BJ (cell line): ENCODE data around the gene PITPNC1. TPM values are rescaled to one million over a fixed set of nuclear protein-coding genes. Genes with fewer than 3 reads are reported as not detected.

Source experiments
- CTCF ChIA-PET: fragments of 350-600 bp; formaldehyde crosslinking; extraction: SDS; loops from one replicate; lab custom pipeline; 2021; ENCODE audit warnings: antibody characterized with exemption, inconsistent platforms; lab: Yijun Ruan, JAX
- POLR2A ChIA-PET: fragments of 300-600 bp; sonication (Branson Sonifier 250); formaldehyde crosslinking; extraction: SDS; loops from one replicate; lab custom pipeline; 2021; ENCODE audit warnings: antibody characterized with exemption; lab: Charles Lee
- DNase-seq: peaks from one replicate; pipeline ENCODE4 v3.0.0-alpha.2; 2011; ENCODE audit warnings: low read depth
- H3K27me3 ChIP-seq: 2 replicates; pipeline ENCODE4 v1.6.0; 2011; ENCODE audit warnings: low read length; ENCODE audit not compliant: control insufficient read depth, insufficient read depth
- H3K36me3 ChIP-seq: 2 replicates; pipeline ENCODE4 v1.5.1; 2011; ENCODE audit warnings: low read length; ENCODE audit not compliant: control insufficient read depth, insufficient read depth
- H3K4me3 ChIP-seq: 2 replicates; pipeline ENCODE4 v1.5.1; 2011; ENCODE audit warnings: low read depth, mild to moderate bottlenecking, control low read depth, low read length
- CTCF ChIP-seq: IDR thresholded peaks from 2 replicates; pipeline ENCODE4 v1.5.1; 2011; ENCODE audit warnings: low read depth, mild to moderate bottlenecking, control low read depth, inconsistent platforms, low read length, moderate library complexity; ENCODE audit not compliant: insufficient read depth
- polyA plus RNA-seq: library from polyadenylated mRNA; depleted of rRNA; stranded (reverse); fragments of >200 nt; gene quantifications from 2 replicates; pipeline ENCODE4 v1.2.3, GENCODE V29; 2011

The PITPNC1 gene
- polyA plus RNA-seq, 1 experiment: 4.6 TPM

GRCh38 chr17:67484261-67484660 lies 107.2 kb downstream of the PITPNC1 start:
- no peak overlapping the region for H3K4me3 ChIP-seq
- no peak for TF ChIP-seq CTCF
- H3K36me3 ChIP-seq: no peaks in the 10 kb centered on the region
- CTCF ChIA-PET: interaction anchor here (1.3 to 2.2 kb wide), 2 partner anchors 9 to 109 kb away, joined by 3 to 6 read pairs; no protein-coding TSS in a partner anchor
- H3K27me3 ChIP-seq: no peaks in the 10 kb centered on the region
- DNase-seq: no peak
- POLR2A ChIA-PET: no interaction called here

GRCh38 chr17:67485666-67486065 lies 108.6 kb downstream of the PITPNC1 start:
- DNase-seq: no peak
- no peaks in the 10 kb centered on the region for H3K36me3 ChIP-seq
- ChIA-PET CTCF (interaction anchor here (1.2 to 2.2 kb wide), 2 partner anchors 10 to 106 kb away, joined by 4 to 6 read pairs; no protein-coding TSS in a partner anchor), POLR2A (no interaction called here)
- TF ChIP-seq CTCF: no peak
- H3K4me3 ChIP-seq: no peak overlapping the region
- no peaks in the 10 kb centered on the region for H3K27me3 ChIP-seq

GRCh38 chr17:67487506-67487905 lies 110.4 kb downstream of the PITPNC1 start:
- Histone ChIP-seq H3K36me3 (no peaks in the 10 kb centered on the region), H3K4me3 (no peak overlapping the region), H3K27me3 (no peaks in the 10 kb centered on the region)
- CTCF ChIA-PET: interaction anchor here (0.9 to 1.3 kb wide), 3 partner anchors 9 to 109 kb away, joined by 3 to 5 read pairs (median 4); no protein-coding TSS in a partner anchor
- POLR2A ChIA-PET: no interaction called here
- DNase-seq: no peak
- no peak for TF ChIP-seq CTCF

GRCh38 chr17:67488161-67488560 lies 111.1 kb downstream of the PITPNC1 start:
- ChIA-PET CTCF (interaction anchor here (1.3 kb wide), 1 partner anchor 109 kb away, joined by 4 read pairs; no protein-coding TSS in a partner anchor), POLR2A (no interaction called here)
- DNase-seq: no peak
- Histone ChIP-seq H3K4me3 (no peak overlapping the region), H3K36me3 (no peaks in the 10 kb centered on the region), H3K27me3 (no peaks in the 10 kb centered on the region)
- no peak for TF ChIP-seq CTCF

- H3K27me3 ChIP-seq: no peaks in the 10 kb centered on the region
- ChIA-PET POLR2A (no interaction called here), CTCF (interaction anchor here (1.8 kb wide), 1 partner anchor 109 kb away, joined by 4 read pairs; no protein-coding TSS in a partner anchor)
- H3K4me3 ChIP-seq: no peak overlapping the region
- no peak for DNase-seq
- TF ChIP-seq CTCF: no peak
- no peaks in the 10 kb centered on the region for H3K36me3 ChIP-seq
Measured at GRCh38 chr17:67488768-67489167, 111.7 kb downstream of the PITPNC1 start.
